Nephron (organoid): ENCODE data around the gene MAF.

Experiments used
- H3K27ac Mint-ChIP-seq, 3 experiments: 2 replicates each; pipeline ENCODE4 v1.8.0; 2020; ENCODE audit warnings: mixed read lengths in 3 of 3, mild to moderate bottlenecking in 2 of 3, moderate library complexity in 1 of 3
- H3K27me3 Mint-ChIP-seq: 2 replicates; pipeline ENCODE4 v1.8.0; 2021; ENCODE audit warnings: low read depth, mild to moderate bottlenecking, moderate library complexity, mixed read lengths
- H3K36me3 Mint-ChIP-seq: 2 replicates; pipeline ENCODE4 v1.8.0; 2020; ENCODE audit warnings: low read depth, mixed read lengths
- H3K4me1 Mint-ChIP-seq: 2 replicates; pipeline ENCODE4 v1.8.0; 2020; ENCODE audit warnings: mixed read lengths
- H3K4me3 Mint-ChIP-seq, 3 experiments: 2 replicates each; pipeline ENCODE4 v1.8.0; 2020; ENCODE audit warnings: mild to moderate bottlenecking in 3 of 3, mixed read lengths in 3 of 3, moderate library complexity in 2 of 3
- H3K9me3 Mint-ChIP-seq: 2 replicates; pipeline ENCODE4 v1.8.0; 2020; ENCODE audit warnings: mixed read lengths
- TF ChIP-seq, protein P1 (sequence below), 3 experiments: fragments of 200-600 bp; sonication (generic); IDR thresholded peaks; one replicate each; pipeline ENCODE4 v1.5.0; 2021; ENCODE audit warnings: antibody characterized with exemption in 3 of 3; ENCODE audit not compliant: unreplicated experiment in 3 of 3

The MAF gene

DNA sequence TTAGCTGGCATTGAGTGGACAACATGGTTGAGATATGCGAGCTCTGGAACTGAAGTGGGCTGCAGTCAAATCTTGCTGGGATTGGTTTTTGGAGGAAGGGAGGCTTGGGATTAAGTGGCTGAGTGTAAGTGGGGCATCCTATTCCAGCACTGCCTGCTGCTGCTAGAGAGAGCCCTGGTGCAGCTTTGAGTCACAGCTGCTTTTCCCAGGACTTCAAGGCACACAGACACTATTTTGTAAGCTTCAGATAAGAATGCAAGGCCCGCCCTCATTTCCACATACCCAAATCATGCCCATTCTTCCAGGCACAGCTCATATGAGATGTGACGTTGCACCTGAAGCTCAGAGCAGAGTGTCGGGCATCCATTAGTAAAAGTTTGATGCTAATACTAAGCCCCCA is 10.2 kb upstream of the MAF start:
- Mint-ChIP-seq H3K36me3 (no peaks in the 10 kb centered on the region), H3K27me3 (peaks cover 9% of the 10 kb centered on the region), H3K4me3 (no peak overlapping the region), H3K9me3 (no peaks in the 10 kb centered on the region), H3K27ac (no peak overlapping the region), H3K4me1 (peaks cover 12% of the 10 kb centered on the region)
- TF ChIP-seq, protein P1, sequence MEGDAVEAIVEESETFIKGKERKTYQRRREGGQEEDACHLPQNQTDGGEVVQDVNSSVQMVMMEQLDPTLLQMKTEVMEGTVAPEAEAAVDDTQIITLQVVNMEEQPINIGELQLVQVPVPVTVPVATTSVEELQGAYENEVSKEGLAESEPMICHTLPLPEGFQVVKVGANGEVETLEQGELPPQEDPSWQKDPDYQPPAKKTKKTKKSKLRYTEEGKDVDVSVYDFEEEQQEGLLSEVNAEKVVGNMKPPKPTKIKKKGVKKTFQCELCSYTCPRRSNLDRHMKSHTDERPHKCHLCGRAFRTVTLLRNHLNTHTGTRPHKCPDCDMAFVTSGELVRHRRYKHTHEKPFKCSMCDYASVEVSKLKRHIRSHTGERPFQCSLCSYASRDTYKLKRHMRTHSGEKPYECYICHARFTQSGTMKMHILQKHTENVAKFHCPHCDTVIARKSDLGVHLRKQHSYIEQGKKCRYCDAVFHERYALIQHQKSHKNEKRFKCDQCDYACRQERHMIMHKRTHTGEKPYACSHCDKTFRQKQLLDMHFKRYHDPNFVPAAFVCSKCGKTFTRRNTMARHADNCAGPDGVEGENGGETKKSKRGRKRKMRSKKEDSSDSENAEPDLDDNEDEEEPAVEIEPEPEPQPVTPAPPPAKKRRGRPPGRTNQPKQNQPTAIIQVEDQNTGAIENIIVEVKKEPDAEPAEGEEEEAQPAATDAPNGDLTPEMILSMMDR (IDR thresholded peaks at IDR 0.05; ENCODE audit: unreplicated experiment in 3 of 3) = no peak

DNA sequence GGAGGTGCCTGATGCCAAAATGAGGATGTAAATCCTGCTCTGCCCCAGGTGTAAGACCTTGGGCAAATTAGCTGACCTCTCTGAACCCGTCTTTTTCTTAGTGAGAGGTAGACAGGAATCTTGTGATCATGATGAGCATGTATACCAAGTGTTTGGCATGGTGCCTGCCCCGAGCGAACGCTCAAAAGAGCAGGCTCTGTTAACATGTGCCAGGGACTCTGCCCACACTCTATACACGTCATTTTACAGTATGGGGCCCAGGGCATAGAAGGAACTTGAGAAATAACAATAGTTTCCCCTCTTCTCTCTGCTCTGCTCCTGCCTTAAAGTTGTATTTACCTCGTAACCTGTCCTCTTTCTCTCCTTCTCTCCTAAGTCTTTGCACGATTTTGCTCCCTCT is 9.3 kb upstream of the MAF start:
- H3K4me3 Mint-ChIP-seq = no peak overlapping the region
- no peaks in the 10 kb centered on the region for H3K9me3 Mint-ChIP-seq
- no peak overlapping the region for H3K27ac Mint-ChIP-seq
- H3K27me3 Mint-ChIP-seq = peaks cover 11% of the 10 kb centered on the region
- H3K4me1 Mint-ChIP-seq = peaks cover 19% of the 10 kb centered on the region
- H3K36me3 Mint-ChIP-seq = no peaks in the 10 kb centered on the region
- TF ChIP-seq, protein P1 (IDR thresholded peaks at IDR 0.05; ENCODE audit: unreplicated experiment in 3 of 3) = no peak

DNA sequence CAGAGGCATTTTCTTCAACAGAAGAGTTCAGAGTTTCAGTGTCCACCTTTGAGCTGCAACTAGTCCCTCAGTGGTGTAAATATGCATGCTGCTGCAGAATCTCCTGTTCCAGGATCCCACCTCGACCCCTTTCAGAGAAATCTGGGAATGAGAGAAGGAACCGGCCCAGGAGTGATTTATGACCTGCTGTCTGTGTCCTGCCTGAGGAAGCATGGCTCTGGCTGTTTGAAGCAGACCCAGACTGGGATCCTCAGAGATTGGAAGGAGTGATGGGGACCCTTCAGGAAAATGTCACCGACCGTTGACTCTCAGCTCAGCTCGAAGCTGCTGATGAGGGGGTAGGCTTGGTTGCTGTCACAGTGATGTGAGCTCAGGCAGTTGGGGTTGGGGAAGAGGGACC is 8.4 kb upstream of the MAF start:
- TF ChIP-seq, protein P1 (IDR thresholded peaks at IDR 0.05; ENCODE audit: unreplicated experiment in 3 of 3) = no peak

DNA sequence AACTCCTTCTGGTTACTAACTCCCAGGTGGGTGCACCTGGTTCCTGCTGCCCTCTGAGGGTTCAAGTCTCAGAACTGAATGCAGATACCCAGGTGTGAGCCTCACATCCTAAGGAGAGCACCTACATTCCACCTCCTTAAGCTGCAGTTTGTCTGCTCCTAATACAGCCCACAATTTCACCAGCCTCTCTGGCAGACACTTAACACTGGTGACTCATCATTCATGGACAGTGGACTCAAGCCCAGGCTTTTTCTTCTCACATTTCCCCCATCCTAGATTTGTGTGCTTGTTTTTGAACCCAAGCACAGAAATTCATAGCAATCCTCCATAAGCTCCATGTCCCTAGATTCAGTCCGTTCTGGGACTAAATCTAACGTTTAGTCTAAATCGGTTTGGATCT is 7.0 kb upstream of the MAF start:
- peak overlapping the region in 1 of 3 experiments; percentile 11 for H3K27ac Mint-ChIP-seq
- no peaks in the 10 kb centered on the region for H3K9me3 Mint-ChIP-seq
- TF ChIP-seq, protein P1 (IDR thresholded peaks at IDR 0.05; ENCODE audit: unreplicated experiment in 3 of 3) = no peak
- H3K4me3 Mint-ChIP-seq = no peak overlapping the region
- peaks cover 35% of the 10 kb centered on the region for H3K4me1 Mint-ChIP-seq
- H3K36me3 Mint-ChIP-seq = no peaks in the 10 kb centered on the region
- peaks cover 11% of the 10 kb centered on the region for H3K27me3 Mint-ChIP-seq

More for the DNA sequence above, 8.4 kb upstream of the MAF start:
- Mint-ChIP-seq H3K4me1 (peaks cover 26% of the 10 kb centered on the region), H3K27ac (peak overlapping the region in 1 of 3 experiments; percentile 39), H3K9me3 (no peaks in the 10 kb centered on the region), H3K27me3 (peaks cover 11% of the 10 kb centered on the region), H3K36me3 (no peaks in the 10 kb centered on the region), H3K4me3 (no peak overlapping the region)

DNA sequence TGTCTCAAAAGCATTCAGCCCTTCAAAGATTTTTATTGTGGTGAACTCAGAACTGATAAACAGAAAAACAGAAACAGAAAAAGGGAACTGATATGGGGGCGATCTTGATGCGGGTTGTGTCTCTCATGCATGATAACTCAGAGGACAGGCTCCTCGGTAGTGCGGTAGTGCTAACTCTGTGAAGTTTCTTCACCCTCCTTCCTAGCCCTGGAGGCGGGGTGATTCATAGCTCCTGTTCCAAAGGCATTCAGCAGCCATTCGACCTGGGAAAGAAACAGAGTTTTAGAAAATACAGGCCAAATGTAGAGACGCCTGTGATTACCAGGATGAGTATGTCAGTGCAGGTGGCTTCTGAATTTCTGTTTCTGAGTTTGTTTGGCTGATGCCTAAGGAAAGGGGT is 5.5 kb upstream of the MAF start:
- Mint-ChIP-seq H3K27ac (peak overlapping the region; percentile 8 to 66 (median 26)), H3K27me3 (peaks cover 11% of the 10 kb centered on the region), H3K4me3 (peak overlapping the region; percentile 24 to 50 (median 30)), H3K4me1 (peaks cover 41% of the 10 kb centered on the region), H3K36me3 (no peaks in the 10 kb centered on the region), H3K9me3 (no peaks in the 10 kb centered on the region)
- TF ChIP-seq, protein P1 (IDR thresholded peaks at IDR 0.05; ENCODE audit: unreplicated experiment in 3 of 3) = no peak

DNA sequence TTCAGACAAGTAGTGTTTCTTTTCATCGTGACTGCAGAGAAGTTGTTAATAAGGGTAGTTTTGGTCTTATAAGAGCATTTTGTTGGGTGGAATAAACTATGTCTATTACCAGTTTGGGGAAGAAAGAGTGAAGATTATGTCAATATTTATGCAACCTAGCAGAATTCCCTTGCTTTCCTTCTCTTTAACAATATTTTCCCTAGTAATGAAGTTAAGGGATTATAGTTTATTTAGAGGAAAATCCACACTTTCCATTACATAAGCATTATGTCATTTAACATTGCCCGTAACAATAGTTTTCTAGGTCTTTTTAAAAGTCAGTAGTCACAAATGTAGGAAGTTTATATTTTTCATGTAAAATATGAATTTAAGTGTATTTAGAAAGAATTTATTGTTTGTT is 2.5 kb upstream of the MAF start:
- Mint-ChIP-seq H3K27me3 (peaks cover 15% of the 10 kb centered on the region), H3K36me3 (peaks cover 7% of the 10 kb centered on the region), H3K27ac (peak overlapping the region; percentile 77 to 98 (median 93)), H3K4me1 (peaks cover 41% of the 10 kb centered on the region), H3K9me3 (no peaks in the 10 kb centered on the region), H3K4me3 (peak overlapping the region; percentile 90 to 98 (median 97))
- TF ChIP-seq, protein P1 (IDR thresholded peaks at IDR 0.05; ENCODE audit: unreplicated experiment in 3 of 3) = no peak
